ENCODE data around the gene ABTB2.

The ABTB2 gene

GRCh38 chr11:34114014-34114413 lies 243.8 kb downstream of the ABTB2 start:
- ChIA-PET CTCF (interaction anchor here (0.6 kb wide), 1 partner anchor 54 kb away, joined by 3 read pairs; no protein-coding TSS in a partner anchor), POLR2A (ENCODE audit: low non-redundant PET) (no interaction called here)
- no peak for DNase-seq (ENCODE audit: low spot score)
- TF ChIP-seq CTCF (conservative IDR thresholded peaks at IDR 0.05; ENCODE audit: low read depth): no peak
- no peak overlapping the region for H3K27ac ChIP-seq

GRCh38 chr11:34111722-34112270 lies 246.0 kb downstream of the ABTB2 start:
- DNase-seq (ENCODE audit: low spot score): no peak
- no peak overlapping the region for H3K27ac ChIP-seq
- CTCF ChIA-PET: no interaction called here
- POLR2A ChIA-PET (ENCODE audit: low non-redundant PET): no interaction called here
- TF ChIP-seq CTCF (conservative IDR thresholded peaks at IDR 0.05; ENCODE audit: low read depth): no peak

- CTCF ChIA-PET: interaction anchor here (0.8 kb wide), 1 partner anchor 109 kb away, joined by 3 read pairs; no protein-coding TSS in a partner anchor
- H3K27ac ChIP-seq: peak overlapping the region; percentile 92
- TF ChIP-seq CTCF (conservative IDR thresholded peaks at IDR 0.05; ENCODE audit: low read depth): no peak
- peak; percentile 27 for DNase-seq (ENCODE audit: low spot score)
- POLR2A ChIA-PET (ENCODE audit: low non-redundant PET): no interaction called here
Observed at GRCh38 chr11:34105957-34106504, 251.8 kb downstream of the ABTB2 start.

- DNase-seq (ENCODE audit: low spot score): peak; percentile 94
- CTCF ChIA-PET: interaction anchor here (0.5 to 0.7 kb wide), 2 partner anchors 373 to 1067 kb away, joined by 3 read pairs; no protein-coding TSS in a partner anchor
- TF ChIP-seq CTCF (conservative IDR thresholded peaks at IDR 0.05; ENCODE audit: low read depth): no peak
- peak within 1 kb of the TSS; percentile 92 for H3K27ac ChIP-seq
- POLR2A ChIA-PET (ENCODE audit: low non-redundant PET): no interaction called here
Observed at GRCh38 chr11:34105079-34105956, 252.5 kb downstream of the ABTB2 start, which contains the start of gene NAT10. Gene NAT10, plus strand, starts transcription at chr11:34105629. Its CDS starts 2,597 bp downstream, at chr11:34108226.

- DNase-seq (ENCODE audit: low spot score): no peak
- TF ChIP-seq CTCF (conservative IDR thresholded peaks at IDR 0.05; ENCODE audit: low read depth): no peak
- POLR2A ChIA-PET (ENCODE audit: low non-redundant PET): no interaction called here
- peak overlapping the region; percentile 92 for H3K27ac ChIP-seq
- CTCF ChIA-PET: interaction anchor here (0.5 to 0.7 kb wide), 2 partner anchors 374 to 1067 kb away, joined by 3 read pairs; no protein-coding TSS in a partner anchor
Observed at GRCh38 chr11:34104680-34105078, 253.1 kb downstream of the ABTB2 start.
